Tongue (tissue), 2 donors: ENCODE results near the gene MICAL1. TPM values are rescaled to one million over a fixed set of nuclear protein-coding genes. Genes with fewer than 3 reads are reported as not detected.

Experiments
- DNase-seq: peaks from one replicate; pipeline ENCODE4 v3.0.0-alpha.2; 2015
- total RNA-seq: library from RNA; depleted of rRNA; stranded (reverse); fragments of >200 nt; gene quantifications from one replicate; pipeline ENCODE4 v1.2.3, GENCODE V29; 2014

MICAL1 gene
- 35.8 TPM for total RNA-seq

- peak; percentile 77 for DNase-seq
Measured at GRCh38 chr6:109455437-109456110, at the start of gene MICAL1. Gene MICAL1, minus strand, starts transcription at chr6:109455772. Its CDS starts 1,576 bp downstream, at chr6:109454196.

- peak; percentile 91 for DNase-seq
Measured at GRCh38 chr6:109503327-109504224, 48.0 kb upstream of the MICAL1 start.

GRCh38 chr6:109498936-109499335 is 43.4 kb upstream of the MICAL1 start:
- DNase-seq = no peak

GRCh38 chr6:109498052-109498451 is 42.5 kb upstream of the MICAL1 start:
- no peak for DNase-seq

GRCh38 chr6:109496036-109496772 is 40.6 kb upstream of the MICAL1 start:
- DNase-seq = peak; percentile 16

GRCh38 chr6:109493865-109494264 is 38.3 kb upstream of the MICAL1 start:
- DNase-seq = no peak

GRCh38 chr6:109491207-109491938 is 35.8 kb upstream of the MICAL1 start:
- peak; percentile 32 for DNase-seq

GRCh38 chr6:109490713-109491112 is 35.1 kb upstream of the MICAL1 start:
- DNase-seq = no peak

- DNase-seq = peak; percentile 58
Measured at GRCh38 chr6:109488001-109488400, 32.4 kb upstream of the MICAL1 start.

- no peak for DNase-seq
Measured at GRCh38 chr6:109486068-109486467, 30.5 kb upstream of the MICAL1 start.

- peak; percentile 66 for DNase-seq
Measured at GRCh38 chr6:109485266-109485935, 29.8 kb upstream of the MICAL1 start.

- peak; percentile 89 for DNase-seq
Measured at GRCh38 chr6:109484122-109484521, 28.6 kb upstream of the MICAL1 start.

- no peak for DNase-seq
Measured at GRCh38 chr6:109483735-109484057, 28.1 kb upstream of the MICAL1 start.

- peak; percentile 93 for DNase-seq
Measured at GRCh38 chr6:109482905-109483734, 27.5 kb upstream of the MICAL1 start, which contains the start of gene ZBTB24. Gene ZBTB24, minus strand, starts transcription at chr6:109483219. Its CDS starts 1,193 bp downstream, at chr6:109482026.

GRCh38 chr6:109480993-109481480 is 25.5 kb upstream of the MICAL1 start:
- DNase-seq = no peak

- no peak for DNase-seq
Measured at GRCh38 chr6:109478841-109479624, 23.5 kb upstream of the MICAL1 start.

- DNase-seq = no peak
Measured at GRCh38 chr6:109478222-109478805, 22.7 kb upstream of the MICAL1 start.

GRCh38 chr6:109477725-109478124 is 22.2 kb upstream of the MICAL1 start:
- DNase-seq = no peak

GRCh38 chr6:109477184-109477583 is 21.6 kb upstream of the MICAL1 start:
- no peak for DNase-seq
